Natural killer cell (primary cell): ENCODE data around the gene UBE2I. TPM values are rescaled to one million over a fixed set of nuclear protein-coding genes. Genes with fewer than 3 reads are reported as not detected.

Experiments used
- ATAC-seq, 3 donors: fragments of 150-1000 bp in 2 of 3; fragments of 200-7000 bp in 1 of 3; cut with Tn5 transposase; 1 replicate in 1 of 3; 2 replicates in 2 of 3; pipeline ENCODE4 v1.10.0; 2021; ENCODE audit warnings: mild to moderate bottlenecking in 2 of 3, moderate library complexity in 2 of 3
- DNase-seq, 2 donors: peaks; one replicate each; pipeline versions ENCODE4 v3.0.0 to v3.0.0-alpha.2; 2013 to 2021; ENCODE audit warnings: mixed read lengths in 1 of 2
- H3K27ac ChIP-seq: one replicate; pipeline ENCODE4 v1.5.1; 2013; ENCODE audit warnings: mild to moderate bottlenecking, low read length
- H3K27me3 ChIP-seq: one replicate; pipeline ENCODE4 v1.6.1; 2013; ENCODE audit warnings: low read length; ENCODE audit not compliant: control insufficient read depth, insufficient read depth
- H3K36me3 ChIP-seq: one replicate; pipeline ENCODE4 v1.6.1; 2013; ENCODE audit warnings: low read length; ENCODE audit not compliant: control insufficient read depth, insufficient read depth
- H3K4me1 ChIP-seq: one replicate; pipeline ENCODE4 v1.6.1; 2013; ENCODE audit warnings: low read length; ENCODE audit not compliant: control insufficient read depth, insufficient read depth
- H3K4me3 ChIP-seq: one replicate; pipeline ENCODE4 v1.5.1; 2013; ENCODE audit warnings: low read length
- H3K9me3 ChIP-seq: one replicate; pipeline ENCODE4 v1.6.1; 2013; ENCODE audit warnings: low read length; ENCODE audit not compliant: control insufficient read depth, insufficient read depth
- H3K27ac Mint-ChIP-seq, 2 donors: one replicate each; pipeline ENCODE4 v1.8.0; 2022; ENCODE audit warnings: mild to moderate bottlenecking in 2 of 2, mixed read lengths in 2 of 2, moderate library complexity in 1 of 2
- H3K27me3 Mint-ChIP-seq, 2 donors: one replicate each; pipeline ENCODE4 v1.8.0; 2022; ENCODE audit warnings: low read depth in 2 of 2, mixed read lengths in 2 of 2
- H3K36me3 Mint-ChIP-seq: one replicate; pipeline ENCODE4 v1.8.0; 2022; ENCODE audit warnings: mixed read lengths
- H3K4me1 Mint-ChIP-seq, 2 donors: one replicate each; pipeline ENCODE4 v1.8.0; 2022; ENCODE audit warnings: mixed read lengths in 2 of 2
- H3K4me3 Mint-ChIP-seq: one replicate; pipeline ENCODE4 v1.8.0; 2022; ENCODE audit warnings: mild to moderate bottlenecking, moderate library complexity, mixed read lengths
- H3K9me3 Mint-ChIP-seq, 2 donors: one replicate each; pipeline ENCODE4 v1.8.0; 2022; ENCODE audit warnings: mixed read lengths in 2 of 2
- CTCF ChIP-seq: fragments of 200-600 bp; IDR thresholded peaks from one replicate; pipeline ENCODE4 v1.8.0; 2022; ENCODE audit warnings: antibody characterized with exemption
- WGBS: methylation state at CpG from one replicate; pipeline ENCODE4 v1.1.7; 2013; ENCODE audit warnings: missing lambda C conversion rate; ENCODE audit not compliant: insufficient coverage; 5-methylcytosine and 5-hydroxymethylcytosine counted together
- intact Hi-C: fragments of 100-400 bp; cut with micrococcal nuclease; formaldehyde crosslinking; loops from one replicate; pipeline ENCODE4 v1.14.2; 2022
- total RNA-seq, 4 donors: library from RNA; stranded (reverse); fragments of 120-200 nt in 1 of 4; gene quantifications; one replicate each; pipeline versions ENCODE4 v1.2.3 to v1.2.4, GENCODE V29; 2013 to 2022

Gene UBE2I
- total RNA-seq, 3 donors from 2014 or later (not counting 1 experiment from before 2014, with no cell fraction given) = 367 to 412 (median 383) TPM

GRCh38 chr16:1285669-1286512, 23.5 kb upstream of the UBE2I start:
- peaks cover 12 to 19% of the 10 kb centered on the region in 2 donors for H3K27me3 Mint-ChIP-seq
- Histone ChIP-seq H3K9me3 (no peaks in the 10 kb centered on the region), H3K27ac (no peak overlapping the region), H3K4me3 (no peak overlapping the region), H3K4me1 (peaks cover 10% of the 10 kb centered on the region), H3K27me3 (peaks cover 6% of the 10 kb centered on the region), H3K36me3 (no peaks in the 10 kb centered on the region)
- no peaks in the 10 kb centered on the region for H3K9me3 Mint-ChIP-seq
- WGBS = 80% methylated on average over 38 of the region's 38 CpGs
- no peak overlapping the region for H3K4me3 Mint-ChIP-seq
- no peaks in the 10 kb centered on the region for H3K36me3 Mint-ChIP-seq
- no peak overlapping the region for H3K27ac Mint-ChIP-seq
- no peak for DNase-seq
- no peak for TF ChIP-seq CTCF
- no peaks in the 10 kb centered on the region for H3K4me1 Mint-ChIP-seq
- intact Hi-C loops = no loop called here
- no peak for ATAC-seq

- no peak for DNase-seq
- Histone ChIP-seq H3K27me3 (peaks cover 6% of the 10 kb centered on the region), H3K4me1 (peaks cover 10% of the 10 kb centered on the region), H3K27ac (no peak overlapping the region), H3K36me3 (no peaks in the 10 kb centered on the region), H3K4me3 (no peak overlapping the region), H3K9me3 (no peaks in the 10 kb centered on the region)
- no peaks in the 10 kb centered on the region for H3K4me1 Mint-ChIP-seq
- H3K27ac Mint-ChIP-seq = no peak overlapping the region
- intact Hi-C loops = no loop called here
- no peaks in the 10 kb centered on the region for H3K9me3 Mint-ChIP-seq
- H3K4me3 Mint-ChIP-seq = no peak overlapping the region
- H3K36me3 Mint-ChIP-seq = no peaks in the 10 kb centered on the region
- H3K27me3 Mint-ChIP-seq = peaks cover 16 to 22% of the 10 kb centered on the region in 2 donors
- WGBS = 81% methylated on average over 25 of the region's 25 CpGs
- TF ChIP-seq CTCF = no peak
- ATAC-seq = no peak
Measured at GRCh38 chr16:1286513-1287094, 22.8 kb upstream of the UBE2I start.

GRCh38 chr16:1287982-1288670, 21.3 kb upstream of the UBE2I start:
- Mint-ChIP-seq H3K4me1 (no peaks in the 10 kb centered on the region), H3K27ac (no peak overlapping the region), H3K27me3 (peaks cover 22 to 27% of the 10 kb centered on the region in 2 donors), H3K9me3 (no peaks in the 10 kb centered on the region), H3K36me3 (no peaks in the 10 kb centered on the region), H3K4me3 (no peak overlapping the region)
- WGBS = 73% methylated on average over 40 of the region's 40 CpGs
- Histone ChIP-seq H3K36me3 (no peaks in the 10 kb centered on the region), H3K27me3 (peaks cover 8% of the 10 kb centered on the region), H3K4me1 (peaks cover 5% of the 10 kb centered on the region), H3K27ac (no peak overlapping the region), H3K4me3 (no peak overlapping the region), H3K9me3 (no peaks in the 10 kb centered on the region)
- intact Hi-C loops = no loop called here
- DNase-seq (no peak), ATAC-seq (no peak)
- TF ChIP-seq CTCF = no peak
